Common myeloid progenitor, CD34-positive (primary cell): ENCODE measurements around the gene ARMC2.

Experiments used
- CTCF ChIA-PET: fragments of 350-600 bp; sonication (Branson Sonifier 250); formaldehyde crosslinking; loops from one replicate; lab custom pipeline; 2021; ENCODE audit warnings: antibody characterized with exemption; lab: Charles Lee
- POLR2A ChIA-PET: fragments of 350-600 bp; sonication (Branson Sonifier 250); formaldehyde crosslinking; loops from one replicate; lab custom pipeline; 2021; ENCODE audit warnings: antibody characterized with exemption; lab: Charles Lee
- DNase-seq, 3 donors: peaks; one replicate each; pipeline versions ENCODE4 v3.0.0 to v3.0.0-alpha.2; 2013
- H3K27ac ChIP-seq, 2 experiments: 1 replicate in 1 of 2; 2 replicates in 1 of 2; pipeline ENCODE4 v1.7.0; 2013; ENCODE audit warnings: inconsistent platforms in 2 of 2, low read length in 2 of 2, mild to moderate bottlenecking in 2 of 2, low read depth in 1 of 2, moderate library complexity in 1 of 2; ENCODE audit not compliant: severe bottlenecking in 2 of 2, insufficient read depth in 1 of 2, poor library complexity in 1 of 2
- H3K27me3 ChIP-seq, 5 experiments: replicated peaks in 2 of 5; 1 replicate in 3 of 5; 2 replicates in 2 of 5; pipeline versions ENCODE4 v1.6.1 to v1.7.0; 2013; ENCODE audit warnings: low read length in 4 of 5, mild to moderate bottlenecking in 2 of 5, moderate library complexity in 2 of 5, inconsistent platforms in 1 of 5; ENCODE audit not compliant: insufficient read depth in 5 of 5, control insufficient read depth in 4 of 5
- H3K36me3 ChIP-seq, 4 experiments: 1 replicate in 2 of 4; 2 replicates in 2 of 4; pipeline versions ENCODE4 v1.6.1 to v1.7.0; 2013; ENCODE audit warnings: low read length in 3 of 4, control low read depth in 1 of 4, mild to moderate bottlenecking in 1 of 4; ENCODE audit not compliant: control insufficient read depth in 4 of 4, insufficient read depth in 4 of 4
- H3K4me1 ChIP-seq, 4 experiments: 1 replicate in 3 of 4; 2 replicates in 1 of 4; pipeline versions ENCODE4 v1.6.1 to v1.7.1; 2013; ENCODE audit warnings: low read length in 3 of 4, mild to moderate bottlenecking in 3 of 4, control low read depth in 1 of 4, inconsistent platforms in 1 of 4, moderate library complexity in 1 of 4; ENCODE audit not compliant: control insufficient read depth in 4 of 4, insufficient read depth in 4 of 4; ENCODE audit errors: control extremely low read depth in 1 of 4
- H3K4me3 ChIP-seq, 7 experiments: 1 replicate in 4 of 7; 2 replicates in 3 of 7; pipeline versions ENCODE4 v1.5.1 to v1.7.0; 2013; ENCODE audit warnings: mild to moderate bottlenecking in 7 of 7, low read length in 6 of 7, moderate library complexity in 6 of 7, inconsistent platforms in 2 of 7, low read depth in 2 of 7, control low read depth in 1 of 7; ENCODE audit not compliant: insufficient read depth in 4 of 7, control insufficient read depth in 1 of 7; ENCODE audit errors: extremely low read depth in 1 of 7
- H3K9me3 ChIP-seq, 5 experiments: 1 replicate in 4 of 5; 2 replicates in 1 of 5; pipeline versions ENCODE4 v1.6.1 to v1.7.1; 2013; ENCODE audit warnings: low read length in 4 of 5, mild to moderate bottlenecking in 2 of 5, inconsistent platforms in 1 of 5, low read depth in 1 of 5, moderate library complexity in 1 of 5; ENCODE audit not compliant: control insufficient read depth in 4 of 5, insufficient read depth in 2 of 5; ENCODE audit errors: control extremely low read depth in 1 of 5
- WGBS: methylation state at CpG from one replicate; pipeline ENCODE4 v1.1.5; 2013; ENCODE audit not compliant: insufficient coverage; 5-methylcytosine and 5-hydroxymethylcytosine counted together

ARMC2 gene

DNA sequence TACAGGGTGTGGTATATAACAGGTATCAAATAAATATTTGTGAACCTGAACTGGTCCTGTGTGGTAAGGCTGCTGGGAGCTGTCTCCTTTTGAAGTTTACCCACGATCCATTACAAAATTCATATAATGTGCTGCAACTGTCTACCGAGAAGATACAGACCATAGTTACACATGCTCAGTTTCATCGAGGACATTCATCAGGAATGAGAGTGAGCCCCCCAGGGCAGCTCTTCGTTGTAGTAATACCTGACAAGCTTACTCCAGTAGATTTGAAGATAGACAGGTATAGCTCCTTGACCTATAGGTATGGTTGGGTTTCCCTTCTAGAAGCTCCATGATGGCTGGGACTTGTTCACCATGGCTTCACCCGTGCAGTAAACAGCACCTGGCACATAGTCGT, 25.7 kb downstream of the ARMC2 start:
- Histone ChIP-seq H3K27ac (no peak overlapping the region), H3K4me3 (no peak overlapping the region), H3K4me1 (peaks cover 11 to 21% (median 15%) of the 10 kb centered on the region in 4 experiments), H3K9me3 (no peaks in the 10 kb centered on the region), H3K27me3 (no peaks in the 10 kb centered on the region), H3K36me3 (peaks cover 0 to 24% (median under 1%) of the 10 kb centered on the region in 4 experiments)
- DNase-seq, result no peak
- CTCF ChIA-PET, result no interaction called here
- POLR2A ChIA-PET, result no interaction called here
- 100% methylated on average over 6 of the region's 6 CpGs for WGBS

DNA sequence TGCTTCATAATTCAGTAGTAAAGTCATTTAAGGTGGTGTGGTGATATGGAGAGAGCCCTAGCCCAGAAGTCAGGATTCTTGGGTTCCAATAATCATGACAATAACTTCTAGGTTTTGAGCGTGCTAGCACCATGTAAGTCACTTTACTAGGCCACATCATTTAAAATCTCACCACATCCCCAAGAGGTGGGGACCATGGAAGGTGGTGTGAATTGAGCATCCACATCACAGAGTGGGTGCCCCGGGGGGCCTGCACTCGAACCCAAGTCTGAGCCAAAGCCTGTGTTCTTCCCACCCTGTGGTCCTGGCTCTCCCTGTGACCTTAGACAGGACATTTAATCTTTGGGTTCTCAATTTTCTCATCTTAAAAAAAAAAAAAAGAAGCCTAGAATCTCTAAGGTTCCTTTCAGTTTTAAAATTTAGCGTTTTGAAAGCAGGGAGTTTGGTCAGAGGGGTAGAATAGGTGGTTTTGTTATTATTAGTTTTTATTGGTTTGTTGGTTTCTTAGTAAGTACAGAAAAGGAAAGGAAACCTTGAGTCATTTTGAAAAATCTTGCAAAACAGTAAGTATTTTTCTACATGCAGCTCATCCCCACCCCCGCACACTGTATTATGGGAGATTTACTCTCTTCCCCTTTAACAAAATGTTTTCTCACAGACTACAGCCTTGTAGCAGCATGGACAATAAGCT, 26.4 kb downstream of the ARMC2 start:
- H3K27ac ChIP-seq, result peak overlapping the region in 1 of 2 experiments; percentile 19
- no peaks in the 10 kb centered on the region for H3K27me3 ChIP-seq
- ChIA-PET CTCF (interaction anchor here (0.6 kb wide), 1 partner anchor 56 kb away, joined by 4 read pairs; no protein-coding TSS in a partner anchor), POLR2A (no interaction called here)
- H3K4me3 ChIP-seq, result peak overlapping the region in 5 of 7 experiments; percentile 10 to 54 (median 27)
- H3K36me3 ChIP-seq, result peaks cover 0 to 26% (median under 1%) of the 10 kb centered on the region in 4 experiments
- 100% methylated on average over 1 of the region's 5 CpGs for WGBS
- no peaks in the 10 kb centered on the region for H3K9me3 ChIP-seq
- DNase-seq, result peak in 2 of 3 donors; percentile 66
- H3K4me1 ChIP-seq, result peaks cover 11 to 21% (median 15%) of the 10 kb centered on the region in 4 experiments

DNA sequence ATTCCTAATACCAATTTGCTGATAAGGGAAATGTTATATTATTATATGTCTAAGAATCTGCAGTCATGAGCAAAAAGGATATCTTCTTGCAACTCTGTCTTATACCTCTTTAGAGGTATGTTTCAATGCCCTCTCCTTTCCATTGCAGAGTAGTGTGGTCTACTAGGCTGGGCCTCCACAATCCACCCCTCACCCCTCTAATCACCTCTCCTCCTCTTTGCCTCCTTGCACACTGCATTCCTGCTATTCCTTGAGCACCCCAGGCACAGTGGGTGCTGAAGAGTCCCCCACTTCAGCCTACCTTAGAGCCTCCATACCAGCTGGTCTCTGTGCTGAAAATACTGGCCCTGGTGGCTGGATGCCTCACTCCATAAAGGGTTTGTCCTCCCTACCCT, 26.9 kb downstream of the ARMC2 start:
- ChIA-PET POLR2A (no interaction called here), CTCF (interaction anchor here (0.6 kb wide), 1 partner anchor 56 kb away, joined by 4 read pairs; no protein-coding TSS in a partner anchor)
- H3K36me3 ChIP-seq, result peaks cover 0 to 23% (median under 1%) of the 10 kb centered on the region in 4 experiments
- peak overlapping the region in 2 of 7 experiments; percentile 21 to 54 for H3K4me3 ChIP-seq
- H3K9me3 ChIP-seq, result no peaks in the 10 kb centered on the region
- peaks cover 11 to 21% (median 15%) of the 10 kb centered on the region in 4 experiments for H3K4me1 ChIP-seq
- no peak for DNase-seq
- H3K27ac ChIP-seq, result no peak overlapping the region
- H3K27me3 ChIP-seq, result no peaks in the 10 kb centered on the region

DNA sequence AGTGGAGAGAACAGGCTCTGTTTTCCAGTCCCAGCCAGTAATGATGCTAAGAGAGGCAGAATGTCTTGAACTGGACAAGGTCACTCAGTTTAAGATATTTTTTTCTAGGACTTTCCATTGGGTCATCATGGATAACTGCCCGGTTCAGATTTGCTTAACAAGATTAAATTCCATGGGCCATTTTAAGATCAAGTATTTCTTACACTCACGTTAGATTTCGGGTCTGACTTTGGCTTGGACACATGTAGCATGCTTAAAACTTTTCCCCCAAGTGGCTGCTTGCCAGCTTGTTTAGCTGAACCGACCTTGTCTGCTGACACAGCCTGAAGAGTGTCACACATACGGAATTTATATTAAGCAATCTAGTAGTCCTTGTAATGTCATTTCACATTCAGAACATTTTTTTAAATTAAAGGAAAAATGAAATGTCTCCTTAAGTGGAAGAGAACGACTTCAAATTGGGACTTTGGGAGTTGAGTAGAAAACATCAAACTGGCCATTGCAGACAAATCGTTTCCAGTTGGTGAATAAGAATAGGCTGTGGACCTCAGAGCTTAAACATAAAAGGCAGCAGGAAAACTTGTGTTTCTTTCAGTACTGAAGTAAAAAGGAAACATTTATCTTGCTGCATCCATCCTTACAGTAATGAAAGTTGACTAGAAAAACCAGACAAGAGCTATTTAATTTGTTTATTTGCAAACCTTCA, 29.0 kb downstream of the ARMC2 start:
- no peaks in the 10 kb centered on the region for H3K27me3 ChIP-seq
- no peak overlapping the region for H3K4me3 ChIP-seq
- DNase-seq, result no peak
- 96% methylated on average over 6 of the region's 7 CpGs for WGBS
- H3K4me1 ChIP-seq, result peaks cover 11 to 17% (median 15%) of the 10 kb centered on the region in 4 experiments
- H3K9me3 ChIP-seq, result no peaks in the 10 kb centered on the region
- ChIA-PET POLR2A (no interaction called here), CTCF (interaction anchor here (0.8 to 0.9 kb wide), 2 partner anchors 14 to 17 kb away, joined by 3 read pairs; no protein-coding TSS in a partner anchor)
- H3K27ac ChIP-seq, result no peak overlapping the region
- H3K36me3 ChIP-seq, result peaks cover 0 to 26% (median under 1%) of the 10 kb centered on the region in 4 experiments

DNA sequence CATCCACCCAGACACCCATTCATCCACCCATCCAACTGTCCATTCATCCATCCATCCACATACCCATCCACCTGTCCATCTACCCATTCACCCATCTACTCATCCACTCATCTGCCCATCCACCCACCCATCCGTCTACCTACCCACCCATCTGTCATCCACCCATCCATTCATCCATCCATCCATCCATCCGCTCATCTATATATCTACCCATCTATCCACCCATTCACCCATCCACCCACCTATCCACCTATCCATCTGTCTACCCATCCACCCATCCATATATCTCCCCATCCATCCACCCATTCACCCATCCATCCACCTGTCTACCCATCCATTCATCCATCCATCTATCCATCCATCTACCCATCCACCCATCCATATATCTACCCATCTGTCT, 30.7 kb downstream of the ARMC2 start:
- Histone ChIP-seq H3K4me1 (peaks cover 11 to 15% (median 15%) of the 10 kb centered on the region in 4 experiments), H3K36me3 (peaks cover 0 to 29% (median under 1%) of the 10 kb centered on the region in 4 experiments), H3K27me3 (no peaks in the 10 kb centered on the region), H3K9me3 (peaks cover 0 to 5% (median 3%) of the 10 kb centered on the region in 5 experiments), H3K27ac (no peak overlapping the region), H3K4me3 (no peak overlapping the region)
- ChIA-PET CTCF (interaction anchor here (1.1 kb wide), 1 partner anchor 22 kb away, joined by 3 read pairs; no protein-coding TSS in a partner anchor), POLR2A (no interaction called here)
- no peak for DNase-seq
- 94% methylated on average over 2 of the region's 2 CpGs for WGBS

DNA sequence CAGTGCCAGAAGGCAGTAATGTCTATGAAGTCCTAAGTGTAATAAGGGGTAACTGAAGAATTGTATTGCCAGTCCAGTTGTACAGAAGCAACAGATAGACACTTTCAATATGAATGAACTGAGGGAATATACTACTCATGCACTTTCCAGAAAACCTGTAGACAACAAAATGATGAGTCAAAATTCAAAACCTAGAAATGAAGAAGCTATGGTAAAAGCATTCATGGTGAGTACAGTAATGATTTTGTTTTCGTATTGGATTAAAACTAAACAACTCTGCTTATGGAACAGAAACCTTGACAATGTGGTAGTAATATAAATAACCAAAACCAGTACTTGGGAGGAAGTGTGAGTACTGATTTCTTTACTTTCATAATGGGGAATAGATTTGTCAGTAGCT, 35.0 kb downstream of the ARMC2 start:
- Histone ChIP-seq H3K27ac (no peak overlapping the region), H3K9me3 (peaks cover 0 to 5% (median 3%) of the 10 kb centered on the region in 5 experiments), H3K4me3 (no peak overlapping the region), H3K36me3 (peaks cover 0 to 25% (median 0%) of the 10 kb centered on the region in 4 experiments), H3K27me3 (no peaks in the 10 kb centered on the region), H3K4me1 (no peaks in the 10 kb centered on the region)
- WGBS, result no CpG with 5 or more reads among the region's 1 CpG
- no peak for DNase-seq
- ChIA-PET POLR2A (no interaction called here), CTCF (interaction anchor here (1.2 to 1.7 kb wide), 2 partner anchors 10 to 341 kb away, joined by 3 to 5 read pairs; no protein-coding TSS in a partner anchor)
